Mucosa of stomach (tissue), 1 donor: ENCODE results near the gene CAPN13.

ENCODE experiments used
- H3K27me3 ChIP-seq: one replicate; pipeline ENCODE4 v1.7.0; 2013; ENCODE audit warnings: mild to moderate bottlenecking, low read length; ENCODE audit not compliant: control insufficient read depth, insufficient read depth
- H3K36me3 ChIP-seq: one replicate; pipeline ENCODE4 v1.7.0; 2013; ENCODE audit warnings: low read length; ENCODE audit not compliant: control insufficient read depth, insufficient read depth
- H3K4me1 ChIP-seq: one replicate; pipeline ENCODE4 v1.7.0; 2013; ENCODE audit warnings: mild to moderate bottlenecking, low read length; ENCODE audit not compliant: control insufficient read depth, insufficient read depth
- H3K4me3 ChIP-seq: one replicate; pipeline ENCODE4 v1.7.0; 2013; ENCODE audit warnings: low read length
- H3K9ac ChIP-seq: one replicate; pipeline ENCODE4 v1.7.0; 2013; ENCODE audit warnings: mild to moderate bottlenecking, low read length, moderate library complexity
- H3K9me3 ChIP-seq: one replicate; pipeline ENCODE4 v1.7.0; 2013; ENCODE audit warnings: mild to moderate bottlenecking, low read length, moderate library complexity; ENCODE audit not compliant: control insufficient read depth
- donor health status: Pancreatic carcinoma.

CAPN13 gene

GRCh38 chr2:30688956-30689401 lies 118.3 kb downstream of the CAPN13 start:
- no peaks in the 10 kb centered on the region for H3K27me3 ChIP-seq
- H3K9me3 ChIP-seq = no peaks in the 10 kb centered on the region
- H3K4me3 ChIP-seq = no peak overlapping the region
- H3K9ac ChIP-seq = no peak overlapping the region
- no peaks in the 10 kb centered on the region for H3K4me1 ChIP-seq
- no peaks in the 10 kb centered on the region for H3K36me3 ChIP-seq

- no peaks in the 10 kb centered on the region for H3K36me3 ChIP-seq
- no peak overlapping the region for H3K9ac ChIP-seq
- no peaks in the 10 kb centered on the region for H3K27me3 ChIP-seq
- H3K4me1 ChIP-seq = no peaks in the 10 kb centered on the region
- no peaks in the 10 kb centered on the region for H3K9me3 ChIP-seq
- no peak overlapping the region for H3K4me3 ChIP-seq
Measured at GRCh38 chr2:30686669-30687068, 120.6 kb downstream of the CAPN13 start.

- H3K9me3 ChIP-seq = no peaks in the 10 kb centered on the region
- no peak overlapping the region for H3K4me3 ChIP-seq
- H3K4me1 ChIP-seq = no peaks in the 10 kb centered on the region
- H3K36me3 ChIP-seq = no peaks in the 10 kb centered on the region
- no peaks in the 10 kb centered on the region for H3K27me3 ChIP-seq
- no peak overlapping the region for H3K9ac ChIP-seq
Measured at GRCh38 chr2:30686000-30686399, 121.2 kb downstream of the CAPN13 start.

GRCh38 chr2:30684996-30685395 lies 122.2 kb downstream of the CAPN13 start:
- no peaks in the 10 kb centered on the region for H3K27me3 ChIP-seq
- H3K4me1 ChIP-seq = no peaks in the 10 kb centered on the region
- no peak overlapping the region for H3K4me3 ChIP-seq
- no peak overlapping the region for H3K9ac ChIP-seq
- H3K36me3 ChIP-seq = no peaks in the 10 kb centered on the region
- H3K9me3 ChIP-seq = no peaks in the 10 kb centered on the region

GRCh38 chr2:30684516-30684915 lies 122.7 kb downstream of the CAPN13 start:
- H3K9me3 ChIP-seq = no peaks in the 10 kb centered on the region
- no peaks in the 10 kb centered on the region for H3K27me3 ChIP-seq

GRCh38 chr2:30684026-30684425 lies 123.2 kb downstream of the CAPN13 start:
- Histone ChIP-seq H3K4me1 (no peaks in the 10 kb centered on the region), H3K4me3 (no peak overlapping the region), H3K9ac (no peak overlapping the region), H3K36me3 (no peaks in the 10 kb centered on the region), H3K27me3 (no peaks in the 10 kb centered on the region), H3K9me3 (no peaks in the 10 kb centered on the region)

More at GRCh38 chr2:30684516-30684915, 122.7 kb downstream of the CAPN13 start:
- H3K4me3 ChIP-seq = no peak overlapping the region
- no peaks in the 10 kb centered on the region for H3K36me3 ChIP-seq
- no peaks in the 10 kb centered on the region for H3K4me1 ChIP-seq
- H3K9ac ChIP-seq = no peak overlapping the region

GRCh38 chr2:30683236-30683956 lies 123.8 kb downstream of the CAPN13 start:
- Histone ChIP-seq H3K9ac (no peak overlapping the region), H3K27me3 (no peaks in the 10 kb centered on the region), H3K4me1 (no peaks in the 10 kb centered on the region), H3K4me3 (no peak overlapping the region), H3K36me3 (no peaks in the 10 kb centered on the region), H3K9me3 (no peaks in the 10 kb centered on the region)

- Histone ChIP-seq H3K4me1 (no peaks in the 10 kb centered on the region), H3K27me3 (no peaks in the 10 kb centered on the region)
Measured at GRCh38 chr2:30681022-30681421, 126.2 kb downstream of the CAPN13 start.

GRCh38 chr2:30680121-30680520 lies 127.1 kb downstream of the CAPN13 start:
- H3K36me3 ChIP-seq = no peaks in the 10 kb centered on the region
- no peaks in the 10 kb centered on the region for H3K9me3 ChIP-seq
- H3K4me3 ChIP-seq = no peak overlapping the region
- no peaks in the 10 kb centered on the region for H3K27me3 ChIP-seq
- H3K9ac ChIP-seq = no peak overlapping the region
- no peaks in the 10 kb centered on the region for H3K4me1 ChIP-seq

More at GRCh38 chr2:30681022-30681421, 126.2 kb downstream of the CAPN13 start:
- Histone ChIP-seq H3K36me3 (no peaks in the 10 kb centered on the region), H3K9ac (no peak overlapping the region), H3K9me3 (no peaks in the 10 kb centered on the region), H3K4me3 (no peak overlapping the region)

GRCh38 chr2:30679426-30680088 lies 127.7 kb downstream of the CAPN13 start:
- H3K4me3 ChIP-seq = no peak overlapping the region
- H3K4me1 ChIP-seq = no peaks in the 10 kb centered on the region
- H3K36me3 ChIP-seq = no peaks in the 10 kb centered on the region
- H3K9me3 ChIP-seq = no peaks in the 10 kb centered on the region
- no peak overlapping the region for H3K9ac ChIP-seq
- H3K27me3 ChIP-seq = no peaks in the 10 kb centered on the region

GRCh38 chr2:30678410-30679137 lies 128.7 kb downstream of the CAPN13 start:
- H3K4me3 ChIP-seq = no peak overlapping the region
- H3K4me1 ChIP-seq = no peaks in the 10 kb centered on the region
- H3K9me3 ChIP-seq = no peaks in the 10 kb centered on the region
- H3K36me3 ChIP-seq = no peaks in the 10 kb centered on the region
- H3K27me3 ChIP-seq = no peaks in the 10 kb centered on the region
- no peak overlapping the region for H3K9ac ChIP-seq

GRCh38 chr2:30677861-30678385 lies 129.3 kb downstream of the CAPN13 start:
- no peaks in the 10 kb centered on the region for H3K36me3 ChIP-seq
- H3K4me3 ChIP-seq = no peak overlapping the region
- H3K27me3 ChIP-seq = no peaks in the 10 kb centered on the region
- H3K9me3 ChIP-seq = no peaks in the 10 kb centered on the region
- no peak overlapping the region for H3K9ac ChIP-seq
- no peaks in the 10 kb centered on the region for H3K4me1 ChIP-seq
